Measurements from ENCODE around the gene LYZL2. TPM values are rescaled to one million over a fixed set of nuclear protein-coding genes. Genes with fewer than 3 reads are reported as not detected.

The LYZL2 gene
- polyA plus RNA-seq, 3 donors: not detected

- peaks cover 0 to 5% (median 2%) of the 10 kb centered on the region in 7 donors for H3K9me3 Mint-ChIP-seq
- Histone ChIP-seq H3K36me3 (replicated peaks in 1 of 2; ENCODE audit: control insufficient read depth in 1 of 2, insufficient read depth in 2 of 2, low read length in 2 of 2) (no peaks in the 10 kb centered on the region), H3K27me3 (ENCODE audit: control insufficient read depth in 2 of 2, insufficient read depth in 2 of 2, low read length in 2 of 2) (no peaks in the 10 kb centered on the region), H3K9ac (ENCODE audit: insufficient read depth, low read length, poor library complexity, severe bottlenecking) (no peak overlapping the region), H3K4me2 (replicated peaks; ENCODE audit: extremely low read depth, low read length, poor library complexity, severe bottlenecking) (no peak overlapping the region), H3K4me3 (replicated peaks in 1 of 3; ENCODE audit: low read depth in 2 of 3, low read length in 3 of 3) (no peak overlapping the region), H3K4me1 (ENCODE audit: control insufficient read depth in 1 of 2, insufficient read depth in 2 of 2, low read length in 2 of 2) (peaks cover 17 to 31% of the 10 kb centered on the region in 2 donors), H3K9me3 (replicated peaks in 1 of 2; ENCODE audit: control insufficient read depth in 1 of 2, insufficient read depth in 1 of 2, low read length in 2 of 2) (no peaks in the 10 kb centered on the region), H4K20me1 (ENCODE audit: insufficient read depth, low read length) (no peaks in the 10 kb centered on the region), H2AFZ (ENCODE audit: insufficient read depth, low read depth, low read length, poor library complexity, severe bottlenecking) (no peak overlapping the region), H3K79me2 (ENCODE audit: insufficient read depth, low read length) (no peaks in the 10 kb centered on the region), H3K27ac (ENCODE audit: low read depth in 1 of 2, low read length in 2 of 2) (no peak overlapping the region)
- intact Hi-C loops (cut with micrococcal nuclease): no loop called here
- H3K27ac Mint-ChIP-seq: no peak overlapping the region
- H3K4me3 Mint-ChIP-seq: no peak overlapping the region
- H3K27me3 Mint-ChIP-seq (ENCODE audit: low read depth in 3 of 3): peaks cover 0 to 2% (median 0%) of the 10 kb centered on the region in 3 donors
- TF ChIP-seq CTCF (IDR thresholded peaks at IDR 0.05): no peak
- no CpG with 5 or more reads among the region's 5 CpGs for WGBS (ENCODE audit: insufficient coverage)
- peaks cover 22% of the 10 kb centered on the region for H3K4me1 Mint-ChIP-seq
- no peak for DNase-seq
- no peaks in the 10 kb centered on the region for H3K36me3 Mint-ChIP-seq
Observed at GRCh38 chr10:30562787-30563186, 66.8 kb downstream of the LYZL2 start.

Other genes with a start within 250 kb of the LYZL2 start
- 100 to 1,000 TPM in 1 of 3 donors, 10 to 100 TPM in 2; 54.5 to 206 (median 59.2) TPM for gene MAP3K8, start 195.6 kb downstream of the LYZL2 start, polyA plus RNA-seq

Data from CD14-positive monocyte (primary cell).